Measurements from ENCODE around the gene CHST15.

CHST15 gene

DNA sequence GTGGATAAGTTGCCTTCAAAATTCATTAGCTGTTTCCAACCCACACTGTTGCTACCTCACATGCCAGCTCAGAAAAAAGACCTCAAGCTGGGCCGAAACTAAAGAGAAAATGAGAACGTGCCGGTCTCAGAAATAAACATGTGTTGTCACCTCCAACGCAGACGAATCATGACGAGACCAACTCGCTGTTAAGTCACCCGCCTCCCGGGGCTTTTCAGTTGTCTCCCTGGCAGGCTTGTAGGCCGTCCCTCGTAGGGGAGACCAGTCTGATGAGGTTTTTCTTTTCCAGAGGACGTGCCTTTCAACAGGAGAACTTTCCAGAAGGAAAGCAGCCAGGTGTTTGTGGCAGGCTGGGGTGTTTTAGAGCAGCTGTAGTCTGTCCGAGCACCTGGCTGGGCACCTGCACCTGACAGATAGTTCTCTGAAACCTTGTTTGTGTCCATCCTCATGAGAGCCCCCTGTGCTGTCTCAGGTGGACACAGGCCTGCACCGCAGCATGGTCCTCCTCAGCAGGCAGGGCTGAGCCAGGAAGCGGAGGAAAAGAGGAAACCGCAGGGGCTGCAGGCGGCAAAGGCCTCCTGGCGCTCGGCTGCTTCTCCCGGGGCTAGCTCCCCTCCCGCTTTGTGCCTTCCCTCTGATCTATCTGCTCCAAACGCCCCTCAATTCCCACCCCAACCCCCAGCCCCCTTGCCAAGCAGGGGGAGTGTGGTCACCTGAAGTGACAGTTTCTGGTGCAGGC is 78.8 kb downstream of the CHST15 start:
- no peak for DNase-seq (ENCODE audit: low read depth in 1 of 2, low spot score in 1 of 2)

DNA sequence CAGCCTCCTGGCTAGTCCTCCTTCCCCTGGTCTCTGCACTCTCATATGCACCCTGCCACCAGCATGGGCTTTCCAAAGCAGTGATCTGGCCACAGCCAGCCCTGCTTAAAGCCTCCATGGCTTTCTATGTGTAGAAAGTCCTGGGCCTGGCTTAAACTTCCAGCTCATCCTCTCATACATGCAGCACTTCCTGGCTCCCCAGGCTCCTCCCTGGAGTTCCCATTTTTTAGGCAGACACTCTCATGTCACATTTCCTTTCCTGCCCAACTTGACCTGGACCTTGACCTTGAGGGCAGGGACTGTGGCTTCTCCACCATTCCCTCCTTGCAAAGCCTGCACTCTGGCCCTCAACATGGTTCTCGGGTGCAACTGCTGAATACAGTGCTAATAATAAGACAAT is 79.5 kb downstream of the CHST15 start:
- DNase-seq (ENCODE audit: low read depth in 1 of 2, low spot score in 1 of 2), result no peak

DNA sequence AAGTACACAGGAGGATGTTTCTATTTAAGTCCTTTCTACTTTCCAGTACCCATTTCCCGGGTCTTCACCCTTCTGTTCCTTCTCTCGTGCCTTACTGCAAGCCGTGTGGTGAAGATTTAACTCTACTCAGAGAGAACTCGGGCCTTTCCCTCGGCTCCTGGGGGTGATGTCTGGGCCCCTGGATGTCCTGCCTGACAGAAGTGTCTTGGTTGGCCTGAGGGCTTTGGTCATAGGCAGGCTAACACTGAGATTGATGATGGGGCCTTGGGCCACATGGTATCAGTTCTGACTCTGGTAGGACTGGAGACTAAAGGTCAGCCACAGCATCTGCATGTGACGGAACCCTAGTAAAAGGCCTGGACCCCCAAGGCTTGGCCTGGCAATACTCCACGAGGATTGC is 80.4 kb downstream of the CHST15 start:
- DNase-seq (ENCODE audit: low read depth in 1 of 2, low spot score in 1 of 2), result no peak

DNA sequence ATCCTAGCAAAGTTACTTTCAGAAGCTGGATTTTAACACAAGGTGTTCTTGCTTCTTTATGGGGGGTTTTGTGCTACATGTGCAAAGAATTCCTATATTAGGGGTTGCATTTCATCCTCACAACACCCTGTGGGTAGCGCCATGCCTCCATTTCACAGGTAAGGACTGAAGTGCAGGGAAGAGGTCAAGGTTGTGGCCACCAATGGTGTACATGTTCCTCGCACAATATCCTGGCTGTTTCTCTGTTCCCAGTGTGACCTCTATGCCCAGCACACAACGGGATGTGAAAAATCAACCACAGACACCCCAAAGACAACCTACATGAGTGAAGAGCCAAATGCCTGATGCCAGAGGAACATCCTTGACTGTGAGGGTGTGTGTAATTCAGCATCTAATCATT is 80.8 kb downstream of the CHST15 start:
- DNase-seq (ENCODE audit: low read depth in 1 of 2, low spot score in 1 of 2), result no peak

DNA sequence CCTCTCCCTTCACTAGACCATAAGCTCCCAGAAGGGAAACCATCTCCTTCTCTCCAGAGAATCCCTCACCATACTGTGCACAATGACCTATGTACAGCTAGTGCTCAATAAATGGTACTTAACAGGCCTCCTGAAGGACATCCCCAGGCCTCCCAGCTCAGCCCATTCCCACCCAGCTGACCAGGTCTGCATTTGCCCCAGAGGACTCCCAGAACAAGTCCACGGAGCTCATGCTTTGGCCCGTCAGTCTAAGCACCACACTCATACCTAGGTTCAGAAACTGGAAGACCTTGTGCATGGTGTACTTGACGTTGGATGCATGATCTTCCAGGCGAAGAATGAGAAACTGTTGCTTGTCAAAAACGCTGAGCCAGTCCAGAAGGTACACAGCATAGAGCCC is 81.3 kb downstream of the CHST15 start:
- DNase-seq (ENCODE audit: low read depth in 1 of 2, low spot score in 1 of 2), result no peak

DNA sequence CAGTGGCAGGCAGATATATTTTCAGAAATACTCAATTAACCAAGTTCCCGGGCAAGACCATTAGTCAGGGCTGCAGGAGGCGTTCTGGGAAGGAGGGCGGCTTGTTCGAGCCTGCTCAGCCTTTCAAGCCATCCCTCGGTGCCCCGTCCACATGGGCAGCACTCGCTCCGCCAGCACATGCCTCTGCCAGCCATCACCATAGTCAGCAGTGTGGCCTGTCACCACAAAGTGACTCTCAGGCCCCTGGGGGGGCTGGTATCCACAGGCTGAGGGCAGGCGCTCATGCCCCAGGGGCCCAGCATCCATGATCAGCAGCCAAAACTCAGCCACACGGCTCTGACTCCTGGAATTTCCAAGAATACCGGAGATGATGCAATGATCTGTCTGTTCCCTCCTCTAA is 81.9 kb downstream of the CHST15 start:
- no peak for DNase-seq (ENCODE audit: low read depth in 1 of 2, low spot score in 1 of 2)

DNA sequence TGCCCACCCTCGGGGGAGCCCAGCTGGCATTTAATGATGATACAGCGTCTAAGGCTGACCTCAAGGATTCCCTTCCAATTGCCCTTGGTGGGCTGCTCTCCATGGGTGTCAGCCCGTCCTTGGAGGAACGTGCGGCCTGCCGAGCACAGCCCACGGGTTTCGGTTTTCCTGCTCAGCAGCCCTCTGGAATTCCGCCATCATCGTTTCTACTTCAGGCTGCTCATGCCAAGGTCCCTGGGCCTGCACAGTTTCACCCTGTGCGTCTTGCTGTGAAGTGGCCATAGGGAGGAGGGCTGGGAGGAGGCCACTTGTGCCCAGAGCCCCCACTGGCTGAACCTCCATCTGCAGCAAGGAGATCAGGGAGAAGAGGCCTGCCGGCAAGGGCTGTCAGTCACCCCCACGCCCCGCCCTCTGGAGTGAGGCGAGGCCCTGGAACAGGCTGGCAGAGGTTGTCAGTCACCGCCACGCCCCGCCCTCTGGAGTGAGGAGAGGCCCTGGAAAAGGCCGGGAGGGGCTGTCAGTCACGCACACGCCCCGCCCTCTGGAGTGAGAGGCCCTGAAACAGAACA is 82.8 kb downstream of the CHST15 start:
- DNase-seq (ENCODE audit: low read depth in 1 of 2, low spot score in 1 of 2), result no peak

DNA sequence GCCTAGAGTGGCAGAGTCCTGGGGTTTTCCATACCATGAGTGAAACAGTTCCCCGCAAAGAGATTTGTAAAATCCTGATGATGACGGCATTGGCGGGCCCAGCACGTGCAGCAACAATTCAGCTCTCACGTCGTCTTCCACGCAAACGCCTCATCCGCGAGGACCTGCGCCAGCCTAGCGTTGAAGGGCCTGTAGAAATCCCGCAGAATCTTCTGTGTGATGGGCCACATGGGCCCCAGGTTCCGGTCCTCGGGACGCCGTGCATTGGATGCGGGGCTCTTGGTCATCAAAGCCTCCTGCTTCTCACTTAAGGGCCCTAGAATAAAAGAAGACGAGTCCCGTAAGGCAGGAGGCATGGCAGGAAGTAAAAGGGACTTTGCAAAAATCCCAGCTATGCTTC is 83.4 kb downstream of the CHST15 start:
- DNase-seq (ENCODE audit: low read depth in 1 of 2, low spot score in 1 of 2), result no peak

DNA sequence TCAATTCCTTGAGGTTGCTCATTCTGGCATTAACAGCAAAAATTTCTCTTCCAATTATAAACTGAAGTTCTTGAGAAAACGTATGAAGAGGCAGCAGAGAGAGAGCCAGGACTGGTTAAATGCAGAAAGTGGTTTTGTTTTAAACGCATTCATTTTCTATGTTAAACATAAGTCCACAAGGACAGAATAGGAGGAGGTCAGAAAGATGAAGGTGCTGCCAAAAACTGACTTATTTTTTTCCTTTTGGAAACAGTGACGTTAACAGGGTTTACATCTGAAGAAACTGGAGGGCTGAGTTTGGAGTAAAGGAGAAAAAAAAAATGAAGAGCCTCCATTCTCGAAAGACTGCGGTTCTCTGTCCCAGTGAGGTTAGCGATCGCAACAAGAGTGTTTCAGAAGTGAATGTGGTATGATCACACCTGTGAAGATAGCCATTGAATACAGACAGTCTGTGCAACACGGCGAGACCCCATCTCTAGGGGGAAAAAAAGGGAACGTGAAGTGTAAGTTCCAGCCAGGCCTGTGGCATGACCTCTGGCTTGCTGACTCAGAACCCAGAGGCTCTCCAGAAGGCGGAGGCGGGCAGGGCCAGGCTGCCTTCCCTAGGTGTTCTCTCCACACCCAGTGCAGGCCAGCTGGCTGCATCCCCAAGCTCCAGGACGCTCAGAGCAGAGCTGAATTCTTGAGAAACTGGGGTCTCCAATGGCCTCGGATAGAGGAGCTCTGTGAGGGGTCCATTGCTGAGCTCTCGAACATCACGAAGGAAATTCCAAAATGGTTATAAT is 84.0 kb downstream of the CHST15 start:
- DNase-seq (ENCODE audit: low read depth in 1 of 2, low spot score in 1 of 2), result no peak

DNA sequence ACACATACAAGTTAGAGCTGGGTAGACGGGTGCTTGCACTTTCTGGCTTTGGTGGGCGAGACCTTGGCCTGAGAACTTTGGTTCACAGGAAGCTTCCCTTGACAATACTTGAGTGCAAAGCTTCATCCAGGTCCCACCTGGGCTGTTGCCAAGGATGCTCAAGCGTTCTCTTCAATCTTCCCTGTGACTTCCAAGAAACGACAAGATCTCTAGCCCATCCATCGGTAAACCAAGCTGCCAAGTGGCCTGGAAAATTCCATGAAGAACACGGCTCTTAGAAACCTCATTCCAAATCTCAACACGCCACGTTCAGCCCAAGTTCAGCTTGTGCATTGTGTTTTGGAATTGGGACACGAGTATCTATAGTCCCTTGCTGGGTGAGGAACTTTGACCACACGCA is 84.7 kb downstream of the CHST15 start:
- no peak for DNase-seq (ENCODE audit: low read depth in 1 of 2, low spot score in 1 of 2)

DNA sequence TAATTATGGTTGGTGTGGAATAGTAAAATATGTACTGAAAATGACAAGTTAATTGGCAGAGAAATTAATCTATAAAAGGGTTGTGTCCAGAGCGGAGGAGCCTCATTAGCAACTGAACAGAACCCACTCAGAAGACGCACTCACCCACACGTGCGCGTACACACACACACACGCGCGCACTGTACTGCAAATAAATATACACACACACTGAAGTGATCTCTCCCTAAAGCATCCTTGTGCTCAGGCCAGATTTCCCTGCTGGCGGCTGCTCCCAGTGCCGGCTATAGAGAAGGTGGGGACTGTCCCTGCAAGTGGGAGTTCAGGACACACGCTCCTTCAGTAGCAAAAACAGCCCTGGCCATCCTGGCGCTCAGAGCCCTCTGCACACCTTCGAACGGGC is 85.2 kb downstream of the CHST15 start:
- DNase-seq (ENCODE audit: low read depth in 1 of 2, low spot score in 1 of 2), result no peak

DNA sequence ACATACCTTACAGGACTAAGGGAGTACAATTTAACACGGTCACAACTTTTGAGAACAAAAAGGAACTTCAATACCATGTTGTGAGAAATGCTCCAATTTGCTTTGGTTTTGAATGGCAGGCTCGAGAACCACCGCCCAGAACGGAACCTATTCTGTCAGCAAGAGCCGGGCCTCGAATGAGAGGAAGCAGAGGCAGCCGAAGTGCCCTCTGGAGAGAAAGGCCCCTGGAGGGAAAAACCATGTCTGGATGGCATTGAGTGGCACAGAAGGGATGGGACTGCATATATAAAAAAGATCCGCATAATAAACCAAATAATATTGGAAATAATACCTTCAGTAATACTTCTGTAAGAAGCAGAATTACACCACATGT is 85.6 kb downstream of the CHST15 start:
- DNase-seq (ENCODE audit: low read depth in 1 of 2, low spot score in 1 of 2), result no peak

DNA sequence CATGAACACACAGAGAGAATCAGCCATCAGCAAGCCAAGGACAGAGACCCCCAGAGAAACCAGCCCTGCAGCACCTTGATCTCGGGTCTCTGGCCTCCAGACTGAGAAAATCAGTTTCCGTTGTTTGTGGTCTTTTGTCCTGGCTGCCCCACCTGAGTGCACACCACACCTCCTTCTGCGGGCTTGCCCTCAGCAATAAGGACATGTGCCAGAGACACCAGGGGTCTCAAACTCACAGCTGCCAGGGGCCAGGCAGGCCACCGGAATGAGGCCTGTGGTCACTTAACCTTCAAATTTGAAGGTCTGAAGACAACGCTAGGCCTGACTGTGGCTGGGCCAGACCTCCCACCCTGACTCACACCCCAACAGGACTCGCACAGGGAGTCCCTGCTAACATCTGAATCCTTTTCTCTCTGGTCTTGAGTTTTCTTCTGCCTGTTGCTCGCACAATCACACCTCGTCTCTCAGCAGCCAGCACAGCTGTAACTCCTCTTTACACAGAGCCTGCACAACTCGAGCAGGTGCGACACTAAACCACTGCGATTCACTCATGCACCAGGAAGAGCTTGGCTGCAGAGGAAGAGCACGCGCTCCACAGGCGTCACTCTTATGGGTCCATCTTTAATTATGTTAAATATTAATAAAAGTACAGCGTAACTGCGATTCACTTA is 86.2 kb downstream of the CHST15 start:
- no peak for DNase-seq (ENCODE audit: low read depth in 1 of 2, low spot score in 1 of 2)

DNA sequence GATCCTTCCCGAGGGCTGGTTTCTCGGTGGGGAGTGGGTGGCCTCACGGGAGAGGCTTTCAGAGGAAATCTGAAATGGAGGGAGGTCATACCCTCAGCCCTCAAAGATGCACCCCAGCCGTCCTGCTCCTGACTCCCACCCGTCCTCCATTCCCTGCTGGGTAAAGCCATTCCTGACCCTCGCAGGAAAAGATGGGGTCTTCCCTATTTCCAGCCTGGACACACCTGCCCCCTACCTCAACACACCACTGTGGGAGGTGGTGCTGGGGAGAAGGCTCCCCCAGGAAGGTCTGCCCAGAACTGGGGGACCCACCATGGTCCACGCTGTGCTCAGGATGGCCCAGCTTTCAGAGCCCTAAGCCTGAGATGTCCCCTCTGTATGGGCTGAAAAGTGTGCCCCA is 86.9 kb downstream of the CHST15 start:
- no peak for DNase-seq (ENCODE audit: low read depth in 1 of 2, low spot score in 1 of 2)

DNA sequence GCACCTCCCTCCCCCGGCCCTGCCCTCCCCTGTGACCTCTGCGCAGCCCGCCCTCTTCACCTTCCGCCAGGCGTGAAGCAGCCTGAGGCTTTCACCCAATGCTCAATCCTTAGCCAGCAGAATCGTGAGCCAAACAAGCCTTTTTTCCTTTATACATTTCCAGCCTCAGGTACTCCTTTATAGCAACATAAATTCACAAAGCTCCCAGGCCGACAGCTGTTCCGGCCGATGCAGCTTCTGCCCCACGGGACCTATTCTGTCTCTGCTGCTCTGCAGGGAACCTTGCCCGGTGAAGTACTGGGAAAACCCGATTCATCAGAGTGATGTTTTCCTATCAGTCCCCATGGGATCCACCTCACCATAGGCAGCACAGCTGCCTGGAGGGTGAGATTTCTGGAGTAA is 87.4 kb downstream of the CHST15 start:
- no peak for DNase-seq (ENCODE audit: low read depth in 1 of 2, low spot score in 1 of 2)

DNA sequence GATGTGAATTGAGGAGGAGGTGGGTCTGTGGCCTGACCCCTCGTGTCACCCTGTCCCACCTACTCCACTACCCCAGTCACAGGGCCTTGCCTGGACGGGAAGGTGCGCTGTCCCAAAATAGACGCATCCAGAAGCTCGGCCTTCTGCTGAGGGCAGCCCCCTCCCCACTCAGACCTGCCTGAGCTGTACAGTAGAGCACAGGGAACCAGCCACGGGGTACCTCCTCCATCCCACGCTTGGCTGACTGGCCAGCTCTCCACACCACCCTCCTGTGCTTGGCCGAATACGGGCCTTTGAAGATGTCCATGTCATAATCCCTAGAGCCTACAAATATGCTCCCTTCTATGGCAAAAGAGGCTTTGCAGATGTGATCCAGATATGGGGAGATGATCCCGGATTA is 88.3 kb downstream of the CHST15 start:
- no peak for DNase-seq (ENCODE audit: low read depth in 1 of 2, low spot score in 1 of 2)

DNA sequence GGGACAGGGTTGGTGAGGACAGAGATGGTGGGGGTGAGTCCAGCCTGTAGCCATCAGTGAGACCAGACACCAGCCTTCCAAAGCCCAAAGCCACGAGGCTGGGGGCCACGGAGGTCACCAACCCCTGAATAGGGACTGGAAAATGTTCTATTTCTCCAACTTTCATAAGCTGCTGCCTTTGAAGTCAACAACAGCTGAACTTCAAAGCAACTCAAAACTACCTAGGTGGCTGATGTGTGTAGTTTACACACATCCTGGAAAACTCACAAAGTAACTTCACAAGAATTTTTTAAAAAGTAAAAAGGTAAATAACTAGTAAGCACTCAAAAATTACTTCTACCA is 88.8 kb downstream of the CHST15 start:
- DNase-seq (ENCODE audit: low read depth in 1 of 2, low spot score in 1 of 2), result no peak

DNA sequence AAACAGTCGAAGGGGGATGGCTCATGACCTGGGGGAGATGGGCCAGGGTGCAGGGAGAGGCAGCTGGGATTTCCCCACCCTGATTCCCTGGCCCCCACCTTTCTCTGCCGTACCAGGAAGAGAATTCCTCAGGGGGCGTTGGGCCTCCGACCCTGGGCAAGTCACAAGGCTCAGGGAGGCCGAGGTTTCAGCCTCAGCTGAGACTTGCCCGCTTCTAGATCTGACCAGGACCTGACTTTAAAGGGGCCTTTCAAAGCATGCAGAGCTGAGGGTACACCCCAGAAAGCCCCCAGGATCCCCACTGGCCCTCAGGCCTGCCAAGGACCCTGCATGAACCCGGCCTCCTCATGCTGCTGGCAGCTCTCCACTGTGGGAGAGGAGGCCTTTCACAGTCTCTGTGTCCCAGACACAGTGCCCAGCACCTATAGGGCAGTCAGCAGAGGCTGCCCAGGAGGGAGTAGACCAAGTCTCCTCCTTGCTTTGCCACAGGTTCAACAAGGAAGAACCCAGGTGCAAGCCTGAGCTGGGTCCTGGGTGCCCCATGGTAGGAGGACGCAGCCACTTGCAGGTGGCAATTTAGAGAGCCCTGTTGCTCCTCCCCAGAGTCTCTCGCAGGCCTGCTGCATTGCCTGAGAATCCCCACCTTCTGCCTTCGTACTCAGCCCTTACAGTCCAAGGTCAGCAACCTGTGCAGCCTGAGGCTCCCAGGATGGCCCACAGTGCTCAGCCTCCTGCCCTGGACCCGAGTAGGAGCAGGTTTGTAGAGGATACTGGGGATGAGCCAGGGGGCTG is 89.3 kb downstream of the CHST15 start:
- DNase-seq (ENCODE audit: low read depth in 1 of 2, low spot score in 1 of 2), result no peak

DNA sequence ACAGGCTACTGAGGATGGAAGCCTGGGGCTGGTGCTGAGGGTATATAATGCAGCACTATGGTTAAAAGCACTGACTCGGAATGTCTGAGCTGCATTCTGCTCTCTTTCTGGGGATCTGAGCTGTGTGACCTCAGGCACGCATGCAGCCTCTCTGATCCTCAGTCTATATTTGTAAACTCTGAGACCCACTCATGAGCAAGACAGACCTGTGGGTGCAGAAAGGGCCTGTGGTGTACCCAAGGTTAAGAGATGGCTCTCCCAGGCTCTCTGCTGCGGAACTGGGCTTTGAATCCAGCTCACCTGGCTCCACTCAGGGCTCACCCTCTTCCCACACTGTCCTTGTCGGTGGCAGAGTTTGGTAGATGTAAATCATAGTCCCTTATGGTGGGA is 89.9 kb downstream of the CHST15 start:
- no peak for DNase-seq (ENCODE audit: low read depth in 1 of 2, low spot score in 1 of 2)

DNA sequence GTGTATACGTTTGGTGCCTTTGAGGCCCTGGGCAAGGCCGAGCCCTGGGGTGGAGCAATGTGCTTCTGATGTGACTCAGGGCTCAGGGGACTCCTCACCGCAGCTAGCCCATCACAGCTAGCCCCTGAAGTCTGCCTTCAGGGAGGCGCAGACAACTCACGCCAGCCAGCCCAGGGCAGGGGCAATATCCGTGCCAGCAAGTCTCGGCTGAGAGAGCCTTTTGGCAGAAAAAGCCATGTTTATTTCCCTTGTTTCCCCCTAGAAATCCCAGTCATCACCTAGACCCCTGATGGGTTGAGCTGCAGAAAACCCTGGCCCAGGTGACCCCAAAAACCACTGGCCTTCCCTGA is 90.4 kb downstream of the CHST15 start:
- DNase-seq (ENCODE audit: low read depth in 1 of 2, low spot score in 1 of 2), result no peak

DNA sequence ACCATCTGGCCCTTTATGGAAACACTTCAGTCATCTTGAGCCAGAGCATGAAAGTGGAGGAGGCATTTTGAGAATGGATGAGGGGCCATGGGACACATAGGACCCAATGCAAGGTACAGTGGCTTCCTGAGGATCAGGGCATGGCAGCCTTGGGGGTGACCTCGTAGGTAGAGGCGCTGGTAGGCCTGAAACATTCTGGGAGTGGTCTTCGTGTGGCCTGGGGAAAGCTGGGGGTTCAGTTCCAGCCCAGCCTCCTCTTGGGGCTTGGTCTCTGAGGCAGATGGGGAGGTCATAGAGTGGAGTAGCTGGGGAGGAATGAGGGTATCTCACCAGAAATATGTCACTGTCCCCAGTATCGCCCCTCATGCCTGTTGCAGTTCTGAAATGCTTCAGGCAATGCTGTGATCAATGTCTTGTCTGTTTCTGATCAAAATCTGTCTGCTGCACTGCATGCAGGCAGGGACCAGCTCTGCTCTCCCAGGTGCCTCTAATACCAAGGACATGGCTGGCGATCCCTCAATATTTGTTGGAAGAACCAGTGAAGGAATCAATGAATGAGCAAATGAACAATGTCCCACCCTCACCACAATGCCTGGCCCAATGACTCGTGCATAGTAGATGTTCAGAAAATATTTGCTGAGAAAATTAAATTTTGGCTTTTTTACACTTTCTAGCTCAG is 90.9 kb downstream of the CHST15 start:
- DNase-seq (ENCODE audit: low read depth in 1 of 2, low spot score in 1 of 2), result no peak
